GM23248 (cell line): ENCODE data around the gene SH3RF1.
"Not testable (repeated sequence)": the region's sequence is repeated elsewhere in the genome, so short reads cannot be mapped to it uniquely, and the experiment has no call there.

Experiments used
- EZH2 ChIP-seq: fragments of 200-600 bp; sonication (generic); IDR thresholded peaks from 2 replicates; pipeline ENCODE4 v1.6.1; 2018; ENCODE audit warnings: antibody characterized with exemption, mild to moderate bottlenecking; ENCODE audit not compliant: insufficient read depth, poor library complexity, severe bottlenecking
- EZH2phosphoT487 ChIP-seq: fragments of 200-600 bp; sonication (generic); IDR thresholded peaks from 2 replicates; pipeline ENCODE4 v1.6.1; 2018; ENCODE audit warnings: antibody characterized with exemption, moderate library complexity, mild to moderate bottlenecking, low read depth; ENCODE audit not compliant: insufficient read depth

- TF ChIP-seq EZH2, EZH2phosphoT487: not testable (repeated sequence)
Measured at GRCh38 chr4:169203278-169203677, 67.5 kb downstream of the SH3RF1 start.
